GM21515 (cell line): ENCODE results near the gene LTBR.
"Not testable (repeated sequence)": the region's sequence is repeated elsewhere in the genome, so short reads cannot be mapped to it uniquely, and the experiment has no call there.

Experiments
- ATAC-seq: cut with Tn5 transposase; IDR thresholded peaks from one replicate; pipeline ENCODE4 v1.9.1; 2021; ENCODE audit not compliant: unreplicated experiment

Gene LTBR

DNA sequence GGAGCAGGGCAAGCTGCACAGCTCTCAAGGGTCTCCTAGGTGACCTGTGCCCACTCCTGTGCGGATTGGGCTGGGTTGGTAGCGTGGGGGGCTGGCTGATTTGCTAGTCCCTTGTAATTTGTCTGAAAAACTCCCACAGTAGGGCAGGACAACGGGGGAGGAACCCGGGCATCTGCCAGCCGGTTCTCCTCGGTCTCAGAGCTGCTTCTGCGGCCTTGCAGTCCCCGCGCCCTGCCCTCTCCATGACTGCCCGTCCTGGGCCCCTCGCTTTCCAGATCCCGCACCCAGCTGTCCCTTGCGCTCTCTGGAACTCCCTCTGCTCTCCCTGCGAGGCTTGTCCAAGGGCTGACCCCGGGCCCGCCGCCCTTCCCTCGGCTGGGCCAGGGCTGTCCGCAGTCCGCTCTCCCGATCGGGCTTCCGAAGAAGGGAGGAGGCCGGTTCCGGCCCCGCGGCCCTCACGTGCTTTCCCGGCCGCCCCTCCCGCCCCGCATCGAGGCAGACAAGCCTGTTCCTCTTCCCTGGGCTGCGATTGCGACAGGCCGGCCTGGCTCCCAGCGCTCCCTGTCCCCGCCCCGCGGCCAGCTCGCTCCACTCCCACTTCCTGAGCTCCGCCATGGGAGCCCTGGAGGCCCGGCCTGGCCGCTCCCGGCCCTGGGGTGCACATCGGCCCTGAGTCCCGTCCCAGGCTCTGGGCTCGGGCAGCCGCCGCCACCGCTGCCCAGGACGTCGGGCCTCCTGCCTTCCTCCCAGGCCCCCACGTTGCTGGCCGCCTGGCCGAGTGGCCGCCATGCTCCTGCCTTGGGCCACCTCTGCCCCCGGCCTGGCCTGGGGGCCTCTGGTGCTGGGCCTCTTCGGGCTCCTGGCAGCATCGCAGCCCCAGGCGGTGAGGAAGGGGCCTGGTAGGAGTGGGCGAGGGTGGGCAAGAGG lies at the start of gene LTBR:
LTBR (plus strand) TSS at position 591 of the 927 bp plus-strand sequence; CDS start at position 788, 197 bp downstream.
- ATAC-seq = no peak

DNA sequence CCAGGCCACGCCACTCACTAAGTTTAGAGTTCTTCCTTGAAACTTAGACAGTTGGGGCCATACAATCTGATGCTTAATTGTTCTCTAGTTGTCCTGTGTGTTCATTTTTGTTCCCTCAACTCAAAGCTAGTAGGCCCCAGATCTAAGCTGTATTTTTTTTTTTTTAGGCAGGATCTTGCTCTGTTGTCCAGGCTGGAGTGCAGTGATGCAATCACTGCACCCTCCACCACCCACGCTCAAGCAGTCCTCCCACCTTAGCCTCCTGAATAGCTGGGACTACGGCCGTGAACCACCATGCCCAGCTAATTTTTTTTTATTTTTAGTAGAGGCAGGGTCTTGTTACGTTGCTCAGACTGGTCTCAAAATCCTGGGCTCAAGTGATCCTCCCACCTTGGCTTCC lies 49.6 kb upstream of the LTBR start:
- no peak for ATAC-seq

DNA sequence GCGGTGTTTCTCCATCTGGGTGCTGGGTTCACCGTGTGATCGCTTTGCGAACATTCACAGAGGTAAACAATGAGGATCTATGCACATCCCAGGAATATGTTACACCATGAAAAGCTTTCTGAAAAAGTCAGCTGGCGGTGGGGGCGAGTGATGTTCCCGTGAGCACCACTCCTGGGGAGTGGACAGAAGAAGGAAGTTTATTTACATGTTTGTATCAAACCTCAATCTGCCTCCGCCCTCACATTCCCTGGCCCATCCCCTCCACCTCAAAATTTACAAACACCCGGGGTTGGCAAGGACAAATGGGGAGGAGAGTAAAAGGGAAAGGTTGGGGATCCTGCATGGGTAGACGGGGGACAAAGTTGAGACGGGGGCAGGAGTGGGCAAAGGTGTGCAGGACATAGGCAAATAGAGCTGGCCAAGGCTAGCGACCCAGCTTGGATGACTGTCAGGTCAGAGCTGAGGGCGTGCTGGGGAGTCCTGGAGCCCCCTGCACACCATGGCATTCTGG lies 49.0 kb upstream of the LTBR start:
- ATAC-seq = no peak

DNA sequence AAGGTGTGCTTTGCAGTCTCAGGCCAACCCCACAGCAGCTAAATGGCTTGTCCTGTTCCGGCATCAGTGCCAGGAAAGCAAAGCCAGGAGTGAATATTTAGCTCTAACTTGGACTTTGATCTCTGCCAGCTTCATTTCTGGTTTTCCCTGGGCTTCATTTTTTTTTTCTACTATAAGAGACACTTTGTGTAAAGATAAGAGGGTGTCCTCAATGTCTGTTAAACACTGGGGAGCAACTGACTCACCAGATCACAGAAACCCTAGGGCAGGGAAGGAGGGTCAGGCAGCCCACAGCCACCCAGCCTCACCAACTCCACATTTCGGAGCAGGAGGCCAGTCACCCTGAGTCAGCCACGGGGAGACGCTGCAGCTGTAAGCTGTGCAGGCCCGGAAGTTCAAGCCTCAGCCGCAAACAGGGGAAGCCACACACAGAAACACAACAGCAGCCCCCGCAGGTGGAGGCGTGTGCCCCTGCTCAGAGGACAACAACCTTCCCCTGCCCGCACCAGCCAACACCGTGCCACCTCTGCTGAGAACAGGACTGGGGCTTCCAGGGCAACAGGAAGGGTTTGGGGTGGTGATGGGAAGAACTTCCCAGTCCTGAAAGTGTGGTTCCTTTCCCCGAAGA lies 48.4 kb upstream of the LTBR start:
- peak; percentile 67 for ATAC-seq

DNA sequence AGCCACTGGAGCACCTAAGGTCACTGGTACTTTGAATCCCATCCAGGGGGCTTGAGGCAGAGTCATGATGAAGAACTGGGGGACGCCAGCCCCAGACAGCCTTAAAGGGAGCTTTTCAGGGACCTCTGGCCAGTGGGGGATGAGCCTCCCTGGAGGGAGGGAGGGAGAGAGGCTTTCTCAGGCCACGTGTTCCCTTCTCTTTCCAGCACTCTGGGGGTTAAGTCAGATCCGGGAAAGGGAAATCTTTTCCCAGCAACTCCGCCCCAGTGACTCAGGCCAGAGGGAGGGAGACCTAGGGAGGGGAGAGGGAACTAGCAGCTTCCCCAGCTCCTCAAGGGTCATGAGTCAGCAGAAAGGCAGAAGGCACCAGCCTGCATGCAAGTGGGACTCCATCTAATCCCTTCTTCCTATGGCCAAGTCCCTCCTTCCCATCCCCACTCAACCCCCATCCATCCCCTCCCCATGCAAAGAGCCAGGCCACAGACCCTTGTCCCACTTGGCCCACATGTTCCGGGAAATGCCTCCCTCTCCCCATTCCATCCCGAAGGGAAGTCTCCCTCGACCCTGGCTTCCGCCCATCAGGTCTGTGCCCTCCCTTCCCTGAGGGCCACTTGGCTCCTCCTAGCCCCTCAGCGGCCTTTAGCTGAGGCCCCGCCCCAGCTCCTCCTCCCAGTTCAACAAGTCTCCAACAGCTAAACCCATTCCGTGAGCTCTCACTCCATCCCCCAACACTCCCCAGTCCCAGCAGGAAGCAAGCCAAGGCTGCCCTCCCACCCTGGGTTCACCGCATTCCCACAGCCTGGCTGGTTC lies 47.7 kb upstream of the LTBR start:
- ATAC-seq = no peak

DNA sequence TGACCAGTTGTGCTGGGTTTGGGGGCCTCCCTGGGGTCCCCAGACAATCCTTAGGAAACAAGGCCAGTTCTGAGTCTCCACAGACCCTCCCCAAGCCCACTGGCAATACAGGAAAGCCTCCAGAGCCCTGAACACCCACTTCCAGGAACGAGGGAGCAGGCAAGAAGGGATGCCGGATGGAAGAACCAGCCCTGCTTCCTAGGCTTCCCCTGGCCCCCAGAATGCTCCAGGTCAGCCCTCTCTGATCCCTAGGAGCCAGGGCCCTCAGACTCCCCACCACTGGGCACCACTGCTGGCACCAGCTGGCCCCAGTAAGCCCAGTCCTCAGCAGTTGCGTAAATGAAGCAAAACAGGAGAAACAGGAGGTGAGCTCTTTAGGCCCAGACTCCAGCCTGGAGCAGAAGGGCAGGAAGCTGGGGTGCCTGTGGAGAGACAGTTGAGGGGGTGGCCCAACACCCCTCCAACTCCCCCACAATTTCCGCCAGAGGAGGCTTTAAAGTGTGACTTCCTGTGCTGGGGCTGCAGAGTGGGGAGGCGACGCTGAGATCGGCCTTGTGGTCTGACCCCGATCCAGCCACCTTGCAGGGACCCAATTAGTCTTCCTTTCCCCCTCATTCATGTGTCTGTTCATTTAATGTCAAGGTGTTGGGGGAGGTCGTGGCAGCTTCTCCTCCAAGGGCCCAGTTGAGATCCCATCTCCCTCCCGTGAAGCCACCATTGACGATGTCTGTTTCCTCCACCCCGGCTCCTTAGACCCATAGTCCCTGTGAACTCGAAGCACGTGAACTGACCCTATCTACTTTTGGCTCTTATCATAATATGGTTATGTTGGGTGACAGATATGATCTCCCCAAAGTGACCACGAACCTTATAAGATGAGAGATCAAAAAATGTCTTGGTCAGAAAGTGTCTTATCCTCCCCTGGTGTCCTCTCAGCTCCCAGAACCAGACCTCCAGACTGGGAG lies 46.8 kb upstream of the LTBR start:
- no peak for ATAC-seq

DNA sequence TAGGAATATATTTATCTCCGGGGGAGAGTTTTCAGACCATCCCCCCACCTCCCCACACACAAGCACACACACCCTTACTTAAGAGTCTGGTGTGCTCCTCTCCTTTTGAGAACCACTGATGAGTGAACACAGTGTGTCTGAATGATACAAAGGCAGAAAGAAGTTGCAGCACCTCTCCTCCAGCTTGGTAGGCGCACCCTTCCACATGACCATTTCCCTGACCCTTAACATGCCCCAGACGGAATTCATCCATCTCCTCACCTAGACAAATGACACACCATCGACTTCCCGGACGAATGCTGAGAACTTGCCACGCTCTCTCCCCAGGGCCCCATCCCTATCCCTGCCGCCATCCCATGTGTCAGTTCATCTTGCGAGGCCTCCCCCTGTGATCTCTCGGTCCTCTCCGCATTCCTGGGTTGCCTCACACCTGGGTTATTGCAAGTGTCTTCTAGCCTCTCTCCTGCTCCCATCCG lies 46.0 kb upstream of the LTBR start:
- no peak for ATAC-seq

DNA sequence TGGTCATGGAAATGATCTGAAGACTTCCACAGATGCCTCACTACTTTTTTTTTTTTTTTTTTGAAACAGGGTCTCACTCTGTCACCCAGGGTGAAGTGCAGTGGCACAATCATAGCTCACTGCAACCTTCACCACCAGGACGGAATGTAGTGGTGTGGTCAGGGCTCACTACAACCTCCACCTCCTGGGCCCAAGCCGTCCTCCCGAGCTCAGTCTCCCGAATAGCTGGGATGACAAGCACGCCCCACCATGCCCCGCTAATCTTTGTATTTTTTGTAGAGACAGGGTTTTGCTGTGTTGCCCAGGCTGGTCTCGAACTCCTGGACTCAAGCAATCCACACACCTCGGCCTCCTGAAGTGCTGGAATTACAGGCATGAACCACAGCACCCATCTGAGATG lies 45.4 kb upstream of the LTBR start:
- not testable (repeated sequence) for ATAC-seq

DNA sequence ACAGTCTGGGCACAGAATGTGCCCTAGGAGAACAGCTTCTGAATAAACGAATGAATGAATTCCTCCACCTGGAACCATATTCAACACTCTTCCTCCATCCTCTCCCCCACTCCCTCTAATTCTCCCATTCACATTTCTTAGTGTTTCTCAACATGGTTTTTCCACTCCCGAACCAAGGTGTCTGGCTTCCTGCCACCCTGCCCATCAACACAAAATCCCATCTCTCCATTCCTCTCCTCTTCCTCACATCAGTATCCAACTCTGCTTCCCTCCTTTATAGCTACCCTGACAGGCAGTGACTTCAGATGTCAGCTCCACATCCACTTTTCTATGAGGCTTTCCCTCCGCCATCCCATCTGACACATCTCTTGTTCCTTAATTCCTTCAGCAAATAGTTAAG lies 45.0 kb upstream of the LTBR start:
- no peak for ATAC-seq

DNA sequence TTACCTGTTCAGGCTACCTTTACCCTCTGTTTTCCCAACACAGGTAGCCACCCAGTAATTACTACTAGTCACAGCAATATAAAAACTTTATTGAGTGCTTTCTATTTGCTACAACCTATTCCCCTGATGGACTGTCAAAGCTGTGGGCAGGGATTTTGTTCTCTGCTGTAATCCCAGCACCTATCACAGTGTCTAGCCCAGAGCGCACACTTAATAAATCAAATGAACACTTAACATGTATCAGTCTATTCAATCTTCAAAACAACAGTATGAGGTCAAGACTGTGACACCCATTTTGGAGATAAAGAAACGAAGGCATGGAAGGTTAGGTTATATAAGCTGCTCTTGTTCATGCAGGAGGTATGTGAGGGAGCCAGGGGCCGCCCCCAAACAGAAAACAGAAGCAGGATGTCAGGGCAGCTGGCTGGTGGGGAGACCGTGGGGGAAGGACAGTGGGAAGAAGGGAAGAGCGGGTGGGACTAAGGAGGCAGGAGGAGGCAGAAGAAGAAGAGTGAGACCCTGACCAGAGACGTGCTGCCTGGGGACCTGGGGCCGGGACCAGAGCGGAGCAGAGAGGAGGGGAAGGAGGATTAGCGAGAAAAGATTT lies 43.8 kb upstream of the LTBR start:
- ATAC-seq = no peak

DNA sequence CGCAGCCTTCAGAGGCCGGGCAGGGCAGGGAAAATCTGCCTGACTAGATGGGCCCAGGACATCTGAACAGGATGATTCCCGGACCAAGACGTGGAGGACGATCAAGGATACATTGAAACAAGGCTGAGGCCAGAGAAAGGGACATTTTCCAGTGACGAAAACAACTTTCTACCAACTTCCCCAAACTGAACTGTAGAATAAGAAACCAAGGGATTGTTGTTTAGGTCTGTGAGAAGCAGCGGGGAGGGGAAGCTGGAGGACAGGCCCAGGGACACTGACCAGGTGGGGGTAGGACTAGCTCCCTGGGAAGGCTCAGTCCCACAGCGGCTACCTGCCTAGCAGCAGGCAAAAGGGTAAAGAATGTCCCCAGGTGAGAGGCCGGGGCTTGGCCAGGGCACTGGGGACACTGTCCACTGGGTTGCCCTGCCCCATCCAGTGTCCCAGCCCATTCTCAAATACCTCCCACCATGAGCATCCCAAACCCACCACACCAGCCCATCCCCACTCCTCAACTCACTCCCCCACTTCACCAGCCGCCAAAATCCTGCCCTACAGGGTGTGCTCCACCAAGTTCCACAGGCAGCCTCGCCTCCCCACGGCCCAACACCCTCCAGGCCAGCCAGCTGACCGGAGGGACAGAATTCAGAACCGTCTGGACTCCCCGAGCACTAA lies 43.1 kb upstream of the LTBR start:
- ATAC-seq = no peak

DNA sequence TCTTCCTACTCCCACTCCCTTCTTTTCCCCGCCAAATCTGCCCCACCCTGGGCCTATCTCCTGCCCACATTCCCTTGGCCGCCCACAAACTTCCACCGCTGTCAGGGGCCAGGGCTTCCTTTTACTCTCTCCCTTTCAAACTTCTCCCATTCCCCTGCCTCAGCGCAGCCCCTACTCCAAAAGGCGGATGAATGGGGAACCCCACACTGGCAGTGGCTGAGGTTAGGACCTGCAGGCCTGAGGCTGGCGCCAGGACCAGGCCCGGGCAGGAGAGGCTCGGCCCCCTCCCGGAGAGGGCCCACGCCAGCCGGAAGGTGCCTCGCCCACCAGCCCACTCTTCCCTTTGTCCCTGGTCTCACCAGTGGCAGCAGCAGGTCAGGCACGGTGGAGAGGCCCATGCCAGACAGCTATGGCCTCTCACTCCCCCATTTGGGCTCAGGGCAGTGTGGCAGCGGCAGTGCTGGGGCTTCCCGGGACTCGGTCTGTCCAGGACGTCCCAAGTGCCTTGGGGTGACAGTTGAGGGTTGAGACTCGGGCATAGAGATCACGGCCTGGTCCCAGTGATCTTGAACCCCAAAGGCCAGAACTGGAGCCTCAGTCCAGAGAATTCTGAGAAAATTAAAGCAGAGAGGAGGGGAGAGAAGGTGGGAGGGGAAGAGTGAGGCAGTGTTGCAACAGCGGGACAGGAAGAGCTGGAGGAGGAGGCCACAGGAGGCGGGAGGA lies 42.4 kb upstream of the LTBR start, which contains the start of gene TNFRSF1A:
TNFRSF1A (minus strand) TSS at position 660 of the 723 bp plus-strand sequence; CDS start at position 398, 262 bp downstream.
- ATAC-seq = no peak

DNA sequence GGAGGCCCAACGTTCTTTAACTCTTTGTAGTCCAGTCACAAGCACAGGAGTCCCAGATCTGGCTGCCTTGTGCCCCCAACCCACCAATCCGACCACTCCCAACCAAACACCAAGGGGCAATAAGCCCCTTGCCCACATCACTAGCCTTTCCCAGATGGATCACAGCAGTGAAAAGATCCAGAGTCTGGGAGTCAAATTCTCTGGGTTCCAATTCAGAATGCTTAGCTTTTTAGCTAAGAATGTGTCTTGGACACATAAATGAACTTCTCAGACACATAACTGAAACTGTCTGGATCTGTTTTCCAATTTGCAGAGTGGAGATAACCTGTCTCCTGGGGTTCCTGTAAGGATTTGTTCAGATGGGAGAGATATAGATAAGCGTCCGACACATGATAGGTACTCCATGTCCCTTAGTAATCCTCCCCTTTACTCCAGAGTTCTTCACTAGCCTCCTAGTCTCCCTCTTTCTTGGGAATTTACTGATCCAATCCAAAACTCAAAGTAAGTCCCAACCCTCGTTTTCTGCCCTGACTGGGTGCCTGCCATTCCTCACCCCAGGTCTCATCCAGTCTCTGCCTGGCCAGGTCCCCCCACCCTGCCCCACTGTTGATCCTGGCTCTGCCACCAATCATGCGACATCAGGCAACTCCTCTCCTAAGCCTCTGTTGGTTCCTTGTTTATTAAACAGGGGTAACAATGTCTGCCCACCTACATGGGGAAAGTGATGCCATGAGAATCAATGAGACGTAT lies 41.6 kb upstream of the LTBR start:
- ATAC-seq = no peak

DNA sequence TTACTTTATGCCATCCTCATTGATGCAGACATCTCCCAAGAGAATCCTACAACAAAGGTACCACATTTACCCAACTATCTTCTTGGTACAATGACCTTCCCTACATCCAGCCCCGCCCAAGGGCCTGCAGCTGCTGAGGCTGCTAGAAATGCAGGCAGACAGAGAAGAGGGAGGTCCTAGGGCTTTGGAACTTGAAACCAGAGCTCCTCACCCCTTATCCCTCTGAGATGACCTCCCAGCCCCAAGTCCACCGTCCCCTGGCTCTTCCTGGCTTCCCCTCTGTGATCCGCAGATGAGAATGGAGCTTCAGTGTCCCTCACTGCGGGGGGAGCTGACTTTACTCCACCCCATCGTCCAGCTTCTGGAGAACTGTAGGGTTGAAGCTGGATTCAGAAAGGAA lies 40.4 kb upstream of the LTBR start:
- ATAC-seq = no peak

DNA sequence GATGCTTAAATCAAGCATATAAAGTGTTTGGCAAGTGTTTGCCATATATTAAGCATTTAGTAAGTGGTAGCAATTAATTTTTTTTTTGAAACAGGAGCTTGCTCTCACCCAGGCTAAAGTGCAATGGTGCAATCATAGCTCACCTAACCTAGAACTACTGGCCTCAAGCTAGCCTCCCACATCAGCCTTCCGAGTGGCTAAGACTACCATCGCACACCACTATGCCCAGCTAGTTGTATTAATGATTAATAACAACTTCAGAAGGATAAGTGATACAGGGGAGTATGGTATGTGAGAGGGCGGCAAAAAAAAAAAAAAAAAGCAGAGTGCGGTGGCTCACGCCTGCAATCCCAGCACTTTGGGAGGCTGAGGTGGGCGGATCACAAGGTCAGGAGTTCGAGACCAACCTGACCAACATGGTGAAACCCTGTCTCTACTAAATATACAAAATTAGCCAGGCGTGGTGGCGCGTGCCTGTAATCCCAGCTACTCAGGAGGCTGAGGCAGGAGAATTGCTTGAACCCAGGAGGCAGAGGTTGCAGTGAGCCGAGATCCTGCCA lies 39.8 kb upstream of the LTBR start:
- ATAC-seq = not testable (repeated sequence)

DNA sequence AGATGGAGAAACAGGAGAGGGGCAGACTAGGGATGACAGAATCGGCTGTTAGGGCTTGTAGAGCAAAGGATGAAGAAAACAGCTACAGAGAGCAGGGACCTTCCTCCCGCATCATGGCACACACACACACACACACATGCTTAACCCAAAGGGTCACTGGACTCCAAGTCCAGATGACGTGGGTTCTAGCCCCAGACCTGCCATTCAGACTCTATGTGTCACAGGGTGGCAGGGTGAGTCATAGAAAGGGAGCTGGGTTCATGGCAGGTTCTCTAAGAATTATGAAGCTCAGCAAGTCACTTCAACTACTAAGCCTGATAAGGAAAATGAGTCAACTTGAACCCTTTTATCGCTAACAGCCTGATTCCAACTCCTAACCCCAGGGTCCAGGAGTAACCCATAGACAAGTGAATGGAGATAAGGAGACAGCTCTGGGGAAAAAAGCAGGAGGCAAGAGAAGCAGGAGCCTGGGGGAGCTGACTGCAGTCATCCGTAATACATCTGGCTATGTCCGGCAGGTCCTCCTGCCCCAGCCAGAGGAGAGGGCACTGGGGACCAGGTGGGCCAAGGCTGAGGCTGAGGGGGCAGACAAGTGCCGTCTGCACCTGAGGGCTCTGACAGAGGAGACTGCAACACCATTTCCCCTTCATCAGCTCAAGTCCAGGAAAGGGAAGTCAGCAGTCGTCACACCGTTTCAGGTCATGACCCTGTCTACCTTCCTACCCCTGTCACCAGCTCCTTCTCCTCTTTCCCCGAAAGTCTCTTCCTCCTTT lies 38.5 kb upstream of the LTBR start:
- no peak for ATAC-seq
